SK-N-SH (cell line): ENCODE data around the gene SCARB1. TPM values are rescaled to one million over a fixed set of nuclear protein-coding genes. Genes with fewer than 3 reads are reported as not detected.

ENCODE experiments used
- CTCF ChIA-PET: fragments of 300-600, 350-600 bp; formaldehyde crosslinking; extraction: SDS; loops from one replicate; lab custom pipeline; 2021; lab: Yijun Ruan, JAX
- POLR2A ChIA-PET: fragments of 350-600 bp; sonication (Branson Sonifier 250); formaldehyde crosslinking; extraction: SDS; loops from one replicate; lab custom pipeline; 2020; ENCODE audit warnings: antibody characterized with exemption, inconsistent platforms; lab: Yijun Ruan, JAX
- DNase-seq: peaks from one replicate; pipeline ENCODE4 v3.0.0; 2012
- H2AFZ ChIP-seq: fragments of 200-600 bp; sonication (generic); 2 replicates; pipeline ENCODE4 v1.8.1; 2016; ENCODE audit warnings: antibody characterized with exemption, mild to moderate bottlenecking, low read depth
- H3F3A ChIP-seq: fragments of 200-600 bp; sonication (generic); replicated peaks from 2 replicates; pipeline ENCODE3; 2016; ENCODE audit warnings: antibody characterized with exemption, mild to moderate bottlenecking; ENCODE audit not compliant: insufficient read depth
- H3K27ac ChIP-seq, 2 experiments: fragments of 200-500 bp in 1 of 2; fragments of 200-600 bp in 1 of 2; sonication (Bioruptor generic) in 1 of 2; sonication (generic), shearing (Covaris generic) in 1 of 2; 2 replicates each; pipeline versions ENCODE4 v1.5.1 to v1.6.1; 2014 to 2016; ENCODE audit warnings: low read depth in 2 of 2, inconsistent platforms in 1 of 2, low read length in 1 of 2, mild to moderate bottlenecking in 1 of 2, mixed read lengths in 1 of 2
- H3K27me3 ChIP-seq: fragments of 200-600 bp; sonication (generic), shearing (Covaris generic); 2 replicates; pipeline ENCODE4 v1.6.1; 2016; ENCODE audit warnings: mixed run types; ENCODE audit not compliant: insufficient read depth
- H3K36me3 ChIP-seq, 2 experiments: fragments of 200-500 bp in 1 of 2; fragments of 200-600 bp in 1 of 2; sonication (Bioruptor generic) in 1 of 2; sonication (generic) in 1 of 2; replicated peaks in 1 of 2; 2 replicates each; pipeline versions ENCODE3 to v1.5.1; 2014 to 2016; ENCODE audit warnings: low read length in 1 of 2, mild to moderate bottlenecking in 1 of 2; ENCODE audit not compliant: insufficient read depth in 2 of 2, control insufficient read depth in 1 of 2
- H3K4me1 ChIP-seq, 2 experiments: fragments of 200-500 bp in 1 of 2; fragments of 200-600 bp in 1 of 2; sonication (Bioruptor generic) in 1 of 2; sonication (generic), shearing (Covaris generic) in 1 of 2; 2 replicates each; pipeline versions ENCODE4 v1.5.1 to v1.6.1; 2014 to 2016; ENCODE audit warnings: low read depth in 1 of 2, low read length in 1 of 2, mixed run types in 1 of 2; ENCODE audit not compliant: insufficient read depth in 2 of 2, control insufficient read depth in 1 of 2
- H3K4me2 ChIP-seq: fragments of 200-600 bp; sonication (generic), shearing (Covaris generic); 2 replicates; pipeline ENCODE4 v1.6.1; 2017; ENCODE audit warnings: mixed run types
- H3K4me3 ChIP-seq, 2 experiments: fragments of 200-500 bp in 1 of 2; fragments of 200-600 bp in 1 of 2; sonication (Bioruptor generic) in 1 of 2; sonication (generic), shearing (Covaris generic) in 1 of 2; 2 replicates each; pipeline versions ENCODE4 v1.5.1 to v1.8.1; 2014 to 2016; ENCODE audit warnings: low read depth in 2 of 2, inconsistent platforms in 1 of 2, low read length in 1 of 2, mild to moderate bottlenecking in 1 of 2, mixed read lengths in 1 of 2, moderate library complexity in 1 of 2
- H3K79me2 ChIP-seq: fragments of 200-600 bp; sonication (generic); 2 replicates; pipeline ENCODE4 v1.8.1; 2017; ENCODE audit warnings: mild to moderate bottlenecking; ENCODE audit not compliant: insufficient read depth
- H3K9ac ChIP-seq: fragments of 200-600 bp; sonication (generic); 2 replicates; pipeline ENCODE4 v1.6.1; 2017; ENCODE audit warnings: mixed run types
- H3K9me2 ChIP-seq: fragments of 200-600 bp; sonication (generic); 2 replicates; pipeline ENCODE4 v1.6.1; 2017; ENCODE audit warnings: mixed run types
- H3K9me3 ChIP-seq: fragments of 200-600 bp; sonication (generic); 2 replicates; pipeline ENCODE4 v1.6.1; 2017; ENCODE audit warnings: mixed run types, mild to moderate bottlenecking, moderate library complexity
- H4K20me1 ChIP-seq: fragments of 200-600 bp; sonication (generic); 2 replicates; pipeline ENCODE4 v1.6.1; 2017; ENCODE audit warnings: mild to moderate bottlenecking, mixed run types; ENCODE audit not compliant: insufficient read depth
- CTCF ChIP-seq: fragments of 200-600 bp; sonication (generic); IDR thresholded peaks from 2 replicates; pipeline ENCODE4 v1.6.1; 2017; ENCODE audit warnings: antibody characterized with exemption, mild to moderate bottlenecking, moderate library complexity
- ELF1 ChIP-seq: IDR thresholded peaks from 2 replicates; pipeline ENCODE4 v1.4.0; 2012
- EZH2phosphoT487 ChIP-seq: fragments of 200-600 bp; sonication (generic); IDR thresholded peaks from 2 replicates; pipeline ENCODE4 v1.6.1; 2017; ENCODE audit warnings: low read depth, mixed run types, mild to moderate bottlenecking, antibody characterized with exemption, moderate library complexity, borderline replicate concordance
- FOXJ3 ChIP-seq: sonication (generic); formaldehyde crosslinking; IDR thresholded peaks from 2 replicates; pipeline ENCODE4 v1.5.1; 2020; ENCODE audit warnings: mild to moderate bottlenecking, missing genetic modification reagents
- IRF3 ChIP-seq: fragments of 150-350 bp; IDR thresholded peaks from 2 replicates; pipeline ENCODE4 v1.6.1; 2016; ENCODE audit warnings: mild to moderate bottlenecking, low read depth, low read length
- RAD21 ChIP-seq: IDR thresholded peaks from 2 replicates; pipeline ENCODE4 v1.6.1; 2012; ENCODE audit warnings: mild to moderate bottlenecking, low read length
- RCOR1 ChIP-seq: fragments of 150-350 bp; IDR thresholded peaks from 2 replicates; pipeline ENCODE4 v1.6.1; 2017; ENCODE audit warnings: antibody characterized with exemption, low read length
- RFX5 ChIP-seq: IDR thresholded peaks from 2 replicates; pipeline ENCODE4 v1.6.1; 2012; ENCODE audit warnings: mild to moderate bottlenecking, improper control_type of control experiment, low read length
- RXRA ChIP-seq: IDR thresholded peaks from 2 replicates; pipeline ENCODE4 v1.4.0; 2012; ENCODE audit warnings: low read depth, mild to moderate bottlenecking, borderline replicate concordance
- SIN3A ChIP-seq: IDR thresholded peaks from 2 replicates; pipeline ENCODE4 v1.6.1; 2012; ENCODE audit warnings: low read depth, mild to moderate bottlenecking, low read length, moderate library complexity, borderline replicate concordance
- USF2 ChIP-seq: fragments of 150-350 bp; IDR thresholded peaks from 2 replicates; pipeline ENCODE4 v1.6.1; 2017; ENCODE audit warnings: antibody characterized with exemption, low read length, low read depth, borderline replicate concordance
- ZBTB33 ChIP-seq: IDR thresholded peaks from 2 replicates; pipeline ENCODE4 v1.4.0; 2012; ENCODE audit warnings: low read depth, borderline replicate concordance
- WGBS: methylation state at CpG from one replicate; pipeline ENCODE4 v1.1.6; 2017; ENCODE audit warnings: low lambda C conversion rate; 5-methylcytosine and 5-hydroxymethylcytosine counted together
- polyA plus RNA-seq, 3 experiments: library from polyadenylated mRNA; depleted of rRNA; stranded (reverse); fragments of >200 nt; gene quantifications; 2 replicates each; pipeline ENCODE4 v1.2.3, GENCODE V29; 2012

SCARB1 gene
- polyA plus RNA-seq, 1 of the 3 experiments (the other 2 are of a cell fraction) = 33.0 TPM

GRCh38 chr12:124750787-124751471 lies 112.7 kb downstream of the SCARB1 start (continued):
- TF ChIP-seq SIN3A (no peak), EZH2phosphoT487 (no peak), USF2 (no peak)
- TF ChIP-seq, all 33 proteins: peak for 3

GRCh38 chr12:124750149-124750656 lies 113.5 kb downstream of the SCARB1 start:
- ChIA-PET POLR2A (no interaction called here), CTCF (interaction anchor here (0.5 to 2.2 kb wide), 15 partner anchors 8 to 379 kb away, joined by 3 to 7 read pairs (median 4); no protein-coding TSS in a partner anchor)
- TF ChIP-seq FOXJ3 (CRISPR knock-in tag) (no peak), CTCF (no peak), RXRA (no peak), RFX5 (no peak), RAD21 (no peak), IRF3 (no peak), ELF1 (no peak), RCOR1 (no peak), ZBTB33 (no peak)
- no peaks in the 10 kb centered on the region for H4K20me1 ChIP-seq
- no peak overlapping the region for H2AFZ ChIP-seq
- H3K79me2 ChIP-seq = no peaks in the 10 kb centered on the region
- H3K4me1 ChIP-seq = peaks cover 13 to 29% of the 10 kb centered on the region in 2 experiments; a peak in 3 of 4 replicates
- H3K9me3 ChIP-seq = no peaks in the 10 kb centered on the region
- no peaks in the 10 kb centered on the region for H3K36me3 ChIP-seq
- no peaks in the 10 kb centered on the region for H3K27me3 ChIP-seq
- no peak overlapping the region for H3K27ac ChIP-seq
- no peaks in the 10 kb centered on the region for H3K9me2 ChIP-seq
- WGBS = 97% methylated on average over 4 of the region's 10 CpGs
- H3K9ac ChIP-seq = no peak overlapping the region
- H3K4me2 ChIP-seq = no peak overlapping the region
- H3F3A ChIP-seq = peaks cover 6% of the 10 kb centered on the region
- no peak overlapping the region for H3K4me3 ChIP-seq
- no peak for DNase-seq
